Measurements from ENCODE around the gene FKRP.
"Not testable (repeated sequence)": the region's sequence is repeated elsewhere in the genome, so short reads cannot be mapped to it uniquely, and the experiment has no call there.

The FKRP gene

GRCh38 chr19:46786236-46787039 lies 40.6 kb downstream of the FKRP start:
- peak; percentile 84 for DNase-seq

GRCh38 chr19:46787040-46787330 lies 41.1 kb downstream of the FKRP start:
- DNase-seq, result no peak

- DNase-seq, result peak; percentile 63
Observed at GRCh38 chr19:46787331-46788261, 41.7 kb downstream of the FKRP start.

- DNase-seq, result peak; percentile 95
Observed at GRCh38 chr19:46788262-46788967, 42.6 kb downstream of the FKRP start, which contains the start of gene SLC1A5. Gene SLC1A5 (minus strand): TSS chr19:46788594. CDS start chr19:46787965, 629 bp downstream.

- no peak for DNase-seq
Observed at GRCh38 chr19:46788968-46789338, 43.1 kb downstream of the FKRP start.

GRCh38 chr19:46789371-46789770 lies 43.5 kb downstream of the FKRP start:
- no peak for DNase-seq

GRCh38 chr19:46791944-46792343 lies 46.1 kb downstream of the FKRP start:
- no peak for DNase-seq

GRCh38 chr19:46797881-46798280 lies 52.0 kb downstream of the FKRP start:
- no peak for DNase-seq

GRCh38 chr19:46798713-46799112 lies 52.9 kb downstream of the FKRP start:
- no peak for DNase-seq

GRCh38 chr19:46802152-46802551 lies 56.3 kb downstream of the FKRP start:
- no peak for DNase-seq

- no peak for DNase-seq
Observed at GRCh38 chr19:46803555-46803954, 57.7 kb downstream of the FKRP start.

GRCh38 chr19:46804432-46804831 lies 58.6 kb downstream of the FKRP start:
- DNase-seq, result not testable (repeated sequence)

- DNase-seq, result no peak
Observed at GRCh38 chr19:46806656-46807055, 60.8 kb downstream of the FKRP start.
